Activated naive CD8-positive, alpha-beta T cell treated with anti-CD3 and anti-CD28 coated beads, Interleukin-2, amount 50 U/mL, for 16 hours (primary cell): Measurements from ENCODE around the gene KSR2.
"Not testable (repeated sequence)": the region's sequence is repeated elsewhere in the genome, so short reads cannot be mapped to it uniquely, and the experiment has no call there.

Experiments used
- DNase-seq: peaks from one replicate; pipeline ENCODE4 v3.0.0-alpha.2; 2020; ENCODE audit warnings: low read depth, low spot score

KSR2 gene

DNA sequence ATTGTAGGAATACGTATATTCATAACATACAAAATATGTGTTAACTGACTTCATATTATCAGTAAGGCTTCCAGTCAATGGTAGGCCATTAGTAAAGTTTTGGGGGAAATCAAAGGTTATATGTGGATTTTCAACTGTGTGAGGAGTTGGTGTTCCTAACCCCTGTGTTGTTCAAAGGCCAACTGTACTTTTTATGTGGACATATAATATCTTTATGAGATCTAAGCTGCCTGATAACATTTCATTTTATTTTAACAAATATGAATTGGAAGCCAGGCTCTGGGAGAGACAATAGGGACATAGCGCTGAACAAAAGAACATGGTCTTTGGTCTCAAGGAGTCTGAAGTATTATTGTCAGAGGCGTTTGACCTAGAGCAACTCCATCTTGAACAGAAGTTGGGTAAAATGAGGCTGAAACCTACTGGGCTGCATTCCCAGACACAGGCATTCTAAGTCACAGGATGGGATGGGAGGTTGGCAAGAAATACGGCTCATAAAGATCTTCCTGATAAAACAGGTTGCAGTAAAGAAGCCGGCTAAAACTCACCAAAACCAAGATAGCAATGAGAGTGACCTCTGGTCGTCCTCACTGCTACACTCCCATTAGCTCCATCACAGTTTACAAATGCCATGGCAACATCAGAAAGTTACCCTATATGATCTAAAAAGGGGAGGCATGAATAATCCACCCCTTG lies 147.2 kb downstream of the KSR2 start:
- no peak for DNase-seq

DNA sequence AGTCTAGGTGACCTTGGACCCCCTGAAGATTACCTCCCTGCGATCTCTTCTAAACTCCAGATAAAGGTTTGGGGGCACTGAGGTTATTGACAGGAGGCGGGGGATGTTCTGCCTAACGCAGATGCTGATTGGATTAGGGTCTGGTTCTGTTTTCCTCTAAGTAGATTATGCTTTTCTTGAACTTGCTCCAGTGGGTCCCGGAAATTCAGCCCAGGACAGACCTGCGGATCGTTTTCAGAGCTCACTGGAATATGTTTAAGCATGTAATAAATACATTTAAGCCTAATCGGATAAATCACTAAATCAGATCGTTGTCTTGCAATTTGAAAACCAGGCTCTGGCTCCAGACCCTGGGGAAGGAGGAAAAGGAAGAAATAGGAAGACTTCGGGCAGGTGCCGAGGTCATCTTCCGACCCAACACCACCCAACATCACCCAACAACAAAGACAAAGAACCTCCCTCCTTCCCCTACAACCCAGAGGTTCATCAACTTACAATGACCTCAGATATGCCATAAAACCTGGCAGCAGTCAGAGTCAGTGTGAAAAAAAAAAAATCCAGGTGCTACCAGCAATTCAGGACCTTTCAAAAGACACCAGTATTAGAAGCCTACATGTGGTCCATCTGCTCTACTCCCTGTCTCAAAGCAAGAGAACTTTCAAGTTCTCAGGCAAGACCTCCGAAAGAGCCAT lies 148.4 kb downstream of the KSR2 start:
- DNase-seq = no peak

DNA sequence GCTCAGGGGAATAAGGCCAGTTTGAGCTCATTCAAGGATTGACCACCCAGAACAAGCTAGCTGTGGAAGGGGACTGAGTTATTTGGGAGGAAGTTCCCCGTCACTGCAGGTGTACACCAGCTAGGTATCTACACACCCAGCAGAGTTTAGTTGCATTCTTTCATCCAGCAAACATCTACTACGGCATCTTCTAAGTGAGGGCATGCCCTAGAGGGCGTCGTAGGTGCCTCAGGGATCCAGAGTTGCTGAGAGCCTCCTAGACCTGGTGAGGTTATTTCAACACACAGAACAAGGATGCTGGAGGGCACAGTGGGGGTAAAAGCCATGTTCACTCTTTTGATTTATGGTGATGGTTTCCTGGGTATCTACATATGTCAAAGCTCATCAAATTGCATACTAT lies 149.6 kb downstream of the KSR2 start:
- no peak for DNase-seq

DNA sequence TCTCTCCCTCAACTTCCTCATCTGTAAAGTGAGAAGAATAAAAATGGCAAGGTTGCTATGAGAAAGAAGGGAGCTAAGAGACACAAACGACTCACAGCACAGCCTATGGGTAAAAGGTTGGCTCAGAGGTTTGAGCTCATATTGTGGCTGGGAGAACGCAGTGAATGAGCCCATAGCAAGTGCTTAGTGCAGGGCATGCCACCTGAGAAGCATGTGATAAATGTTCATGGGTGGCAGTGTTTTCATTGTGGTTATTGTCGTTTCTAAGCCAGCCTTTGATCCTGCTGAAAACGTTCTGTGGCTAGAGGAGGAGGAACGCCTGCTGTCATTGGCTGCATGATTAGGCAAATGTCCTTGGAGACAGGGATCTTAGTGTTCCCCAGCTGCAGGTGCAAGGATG lies 150.4 kb downstream of the KSR2 start:
- DNase-seq = no peak

DNA sequence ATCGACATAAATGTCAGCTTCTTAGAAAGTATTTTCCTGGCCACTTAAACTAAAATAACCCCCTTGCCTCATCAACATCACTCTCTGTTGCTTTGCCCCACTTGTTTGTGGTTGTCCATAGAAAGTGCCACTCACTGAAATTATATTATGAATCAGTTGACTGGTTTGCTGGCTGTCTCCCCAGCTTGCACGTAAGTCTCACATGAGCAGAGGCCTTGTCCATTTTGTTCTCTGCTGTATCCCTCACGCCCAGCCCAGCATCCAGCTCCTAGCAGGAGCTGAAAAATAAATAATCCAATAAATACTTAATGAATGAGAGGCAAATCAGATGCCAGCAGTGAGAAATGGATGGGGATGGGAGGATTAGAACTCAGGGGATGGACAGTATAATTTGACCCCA lies 159.3 kb downstream of the KSR2 start:
- no peak for DNase-seq

DNA sequence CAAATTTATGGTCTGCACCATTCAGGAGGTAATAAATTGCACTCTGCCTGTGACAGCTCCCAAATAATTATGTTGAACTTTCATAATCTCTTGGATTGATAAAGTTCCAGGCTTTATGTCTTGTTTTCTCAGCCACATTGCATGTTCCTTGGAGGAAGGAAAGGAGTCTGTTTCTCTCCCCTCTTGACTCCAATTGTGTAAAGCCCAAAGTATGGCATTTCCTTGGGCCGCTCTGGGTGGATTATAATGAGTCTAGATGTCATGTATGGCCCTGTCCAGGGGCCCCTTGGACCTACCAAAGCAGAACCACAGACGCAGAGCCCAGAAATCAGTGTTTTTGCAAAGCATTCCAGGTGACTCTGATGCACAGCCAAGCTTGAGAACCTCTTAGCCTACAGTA lies 160.8 kb downstream of the KSR2 start:
- DNase-seq = no peak

DNA sequence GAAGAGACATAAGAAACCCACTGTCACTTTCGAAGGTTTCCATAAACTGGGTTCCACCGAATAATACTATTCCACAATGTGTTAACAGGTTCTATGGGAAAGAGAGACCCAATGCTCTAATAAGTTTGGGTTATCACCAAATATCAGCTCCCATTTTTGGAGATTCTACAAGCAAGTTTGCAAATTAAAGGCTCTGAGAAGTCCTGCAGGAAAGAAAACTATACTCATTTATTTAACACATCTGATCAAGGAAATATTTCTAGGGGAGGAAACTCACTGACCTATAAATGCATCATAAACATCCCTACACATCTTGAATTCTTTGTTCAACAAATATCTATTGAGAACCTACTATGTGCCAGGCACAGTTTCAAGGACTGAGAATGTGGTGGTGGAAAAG lies 161.4 kb downstream of the KSR2 start:
- DNase-seq = no peak

DNA sequence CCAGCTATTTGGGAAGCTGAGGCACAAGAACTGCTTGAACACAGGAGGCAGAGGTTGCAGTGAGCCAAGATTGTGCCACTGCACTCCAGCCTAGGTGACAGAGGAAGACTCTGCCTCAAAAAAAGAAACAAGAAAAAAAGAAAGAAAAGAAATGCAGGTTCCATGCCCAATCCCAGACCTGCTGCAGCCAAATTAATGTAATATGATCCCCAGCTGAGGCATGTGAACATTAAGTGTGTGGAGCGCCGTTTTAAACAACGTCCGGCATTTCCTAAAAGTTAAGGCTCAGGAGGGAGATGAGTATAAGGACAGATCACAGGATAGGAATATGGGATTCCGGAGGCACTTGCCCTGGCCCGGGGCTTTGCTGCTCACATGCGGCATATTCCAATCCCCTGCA lies 162.9 kb downstream of the KSR2 start:
- DNase-seq = no peak

DNA sequence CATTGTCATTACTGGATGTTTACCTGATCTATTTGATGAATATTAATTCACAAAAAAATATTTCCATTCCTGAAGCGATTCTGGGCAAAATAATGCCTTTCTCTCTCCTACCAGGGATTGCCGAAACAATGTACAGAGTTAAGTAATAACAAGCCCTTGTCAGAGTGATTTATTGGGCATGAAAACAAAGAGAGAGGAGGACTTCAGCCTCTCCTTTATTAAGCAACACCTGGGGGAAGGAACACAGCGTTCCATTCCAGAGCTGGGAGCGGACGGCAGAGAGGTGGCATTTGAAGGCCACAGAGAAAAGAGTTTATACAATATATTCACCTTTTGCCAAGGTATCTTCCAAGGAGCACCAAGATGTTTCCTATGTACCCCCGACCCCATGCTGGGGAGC lies 165.8 kb downstream of the KSR2 start:
- DNase-seq = no peak

DNA sequence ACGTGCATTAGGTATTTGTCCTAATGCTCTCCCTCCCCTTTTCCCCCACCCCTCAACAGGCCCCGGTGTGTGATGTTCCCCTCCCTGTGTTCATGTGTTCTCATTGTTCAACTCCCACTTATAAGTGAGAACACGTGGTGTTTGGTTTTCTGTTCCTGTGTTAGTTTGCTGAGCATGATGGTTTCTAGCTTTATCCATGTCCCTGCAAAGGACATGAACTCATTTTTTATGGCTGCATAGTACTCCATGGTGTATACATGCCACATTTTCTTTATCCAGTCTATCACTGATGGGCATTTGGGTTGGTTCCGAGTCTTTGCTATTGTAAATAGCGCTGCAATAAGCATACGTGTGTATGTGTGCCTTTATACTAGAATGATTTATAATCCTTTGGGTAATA lies 168.1 kb downstream of the KSR2 start:
- not testable (repeated sequence) for DNase-seq

DNA sequence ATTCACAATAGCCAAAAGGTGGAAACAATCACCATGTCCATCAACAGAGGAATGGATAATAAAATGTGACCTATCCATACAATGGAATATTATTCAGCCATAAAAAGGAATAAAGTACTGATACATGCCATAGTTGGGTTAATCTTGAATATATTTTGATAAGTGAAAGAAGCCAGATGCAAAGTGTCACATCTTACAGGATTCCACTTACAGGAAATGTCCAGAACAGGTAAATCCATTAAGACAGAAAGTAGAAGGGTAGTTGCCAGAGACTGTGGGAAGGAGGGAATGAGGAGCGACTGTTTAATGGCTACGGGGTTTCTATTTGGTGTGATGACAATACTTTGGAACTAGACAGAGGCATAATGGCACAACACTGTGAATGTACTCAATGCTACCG lies 171.6 kb downstream of the KSR2 start:
- DNase-seq = no peak

DNA sequence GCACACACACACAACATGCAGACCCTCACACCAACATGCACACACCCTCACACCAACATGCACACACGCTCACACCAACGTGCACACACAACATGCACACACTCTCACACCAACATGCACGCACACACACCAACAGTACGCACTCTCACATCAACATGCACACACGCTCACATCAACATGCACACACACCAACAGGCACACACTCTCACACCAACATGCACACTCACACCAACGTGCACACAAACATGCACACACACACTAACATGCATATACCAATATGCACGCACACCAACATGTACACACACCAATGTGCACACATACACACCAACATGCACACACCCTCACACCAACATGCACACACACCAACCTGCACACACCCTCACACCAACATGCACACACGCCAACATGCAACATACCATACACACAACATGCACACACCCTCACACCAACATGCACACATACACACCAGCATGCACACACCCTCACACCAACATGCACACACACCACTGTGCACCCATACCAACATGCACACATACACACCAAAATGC lies 175.8 kb downstream of the KSR2 start:
- no peak for DNase-seq

DNA sequence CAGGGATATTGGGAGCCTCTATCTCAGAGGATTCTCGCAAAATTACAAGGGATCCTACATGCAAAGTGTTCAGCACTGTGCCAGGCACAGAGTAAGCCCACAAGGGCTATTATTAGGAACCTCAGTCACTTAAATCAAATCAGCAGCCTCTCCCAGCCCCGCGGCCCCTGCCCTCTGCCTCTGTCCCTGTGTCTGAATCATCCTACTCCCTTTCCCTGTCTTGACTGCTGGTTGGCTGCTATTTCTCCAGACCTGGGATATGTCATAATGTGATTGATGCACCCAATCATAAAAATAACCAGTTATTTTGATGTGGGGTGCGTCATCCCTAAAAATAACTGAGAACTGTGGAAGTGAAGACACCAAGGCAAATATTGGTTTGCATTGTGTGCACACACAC lies 176.3 kb downstream of the KSR2 start:
- DNase-seq = no peak

DNA sequence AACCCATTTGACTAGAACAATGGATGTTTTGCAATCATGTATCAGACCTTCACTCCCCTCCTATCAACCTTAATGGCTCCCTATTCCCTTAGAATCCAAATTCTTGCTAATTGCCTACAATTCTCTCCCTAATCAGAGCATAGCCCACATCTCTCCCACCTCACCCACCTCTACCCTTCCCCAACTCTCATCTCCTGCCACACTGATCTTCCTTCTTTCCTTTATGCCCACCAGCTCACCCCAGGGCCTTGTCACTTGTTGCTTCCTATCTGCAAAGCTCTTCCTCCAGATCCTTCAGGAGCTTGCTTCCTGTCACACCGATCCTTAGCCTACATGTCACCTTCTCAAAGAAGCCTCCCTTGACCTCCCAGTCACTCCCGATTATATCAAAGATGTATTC lies 177.8 kb downstream of the KSR2 start:
- no peak for DNase-seq

DNA sequence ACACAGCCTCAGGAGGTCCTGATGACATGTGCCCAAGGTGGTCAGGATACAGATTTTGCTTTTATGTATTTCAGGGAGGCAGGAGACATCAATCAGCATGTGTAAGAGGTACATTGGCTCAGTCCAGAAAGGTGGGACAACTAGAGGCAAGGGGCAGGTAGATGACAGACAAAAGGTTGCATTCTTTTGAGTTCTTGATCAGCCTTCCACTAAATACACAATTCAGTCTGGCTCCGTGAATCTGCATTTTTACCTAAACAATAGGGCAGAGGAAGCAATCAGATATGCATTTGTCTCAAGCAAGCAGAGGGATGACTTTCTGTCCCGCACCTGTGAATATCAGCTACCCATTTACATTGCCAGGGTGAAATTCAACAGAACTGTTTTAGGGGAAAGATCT lies 178.6 kb downstream of the KSR2 start:
- no peak for DNase-seq

DNA sequence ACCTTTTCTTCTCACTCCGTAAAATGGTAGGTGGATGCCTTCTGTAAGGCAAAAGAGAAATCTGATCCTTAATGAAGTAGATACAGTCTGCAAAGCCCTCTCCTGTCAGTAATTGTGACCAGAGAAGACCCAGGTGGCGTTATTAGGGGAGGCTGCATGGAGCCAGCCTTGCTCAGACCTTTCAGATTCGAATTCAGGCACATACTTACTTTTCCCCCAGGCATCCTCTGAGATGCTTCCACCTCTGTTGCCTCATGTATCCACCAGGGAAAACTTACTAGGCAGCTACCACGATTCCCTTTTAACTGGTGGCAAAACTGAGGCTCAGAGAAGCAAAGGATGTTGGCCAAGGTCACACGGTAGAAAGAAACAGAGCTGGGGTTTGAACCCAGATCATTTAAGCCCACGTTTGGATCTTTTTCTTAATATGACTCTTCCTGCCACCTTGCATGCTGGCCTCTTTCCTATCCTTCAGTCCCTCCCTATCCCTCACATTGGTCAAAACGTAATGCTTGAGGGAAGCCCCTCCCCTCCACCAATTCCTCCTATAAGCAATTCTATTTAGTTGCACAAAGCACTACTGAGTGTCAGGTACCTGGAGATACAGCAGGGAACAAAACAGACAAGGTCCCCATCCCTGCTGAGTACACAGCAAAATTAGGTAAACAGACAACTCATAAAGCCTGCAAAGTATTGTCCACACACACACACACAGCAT lies 179.4 kb downstream of the KSR2 start:
- no peak for DNase-seq

DNA sequence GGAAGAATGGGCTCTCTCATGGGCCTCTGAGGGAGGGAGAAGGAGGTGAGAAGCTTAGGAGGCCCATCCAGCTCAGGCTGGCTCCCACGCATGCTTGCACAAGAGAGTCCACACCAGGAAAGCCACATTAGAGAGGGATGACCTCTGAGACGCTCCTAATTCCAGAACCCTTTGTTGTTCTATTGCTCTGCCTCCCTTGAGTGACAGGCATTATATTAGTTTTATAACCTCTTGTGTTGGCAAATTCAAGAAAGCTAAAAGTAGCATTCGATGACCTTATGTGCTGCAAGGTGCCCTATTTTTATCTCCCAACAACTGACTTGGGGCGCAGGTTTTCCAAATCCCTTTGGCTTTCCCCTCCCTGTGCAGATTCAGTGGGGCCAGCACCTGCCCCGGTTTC lies 190.1 kb downstream of the KSR2 start:
- DNase-seq = no peak

DNA sequence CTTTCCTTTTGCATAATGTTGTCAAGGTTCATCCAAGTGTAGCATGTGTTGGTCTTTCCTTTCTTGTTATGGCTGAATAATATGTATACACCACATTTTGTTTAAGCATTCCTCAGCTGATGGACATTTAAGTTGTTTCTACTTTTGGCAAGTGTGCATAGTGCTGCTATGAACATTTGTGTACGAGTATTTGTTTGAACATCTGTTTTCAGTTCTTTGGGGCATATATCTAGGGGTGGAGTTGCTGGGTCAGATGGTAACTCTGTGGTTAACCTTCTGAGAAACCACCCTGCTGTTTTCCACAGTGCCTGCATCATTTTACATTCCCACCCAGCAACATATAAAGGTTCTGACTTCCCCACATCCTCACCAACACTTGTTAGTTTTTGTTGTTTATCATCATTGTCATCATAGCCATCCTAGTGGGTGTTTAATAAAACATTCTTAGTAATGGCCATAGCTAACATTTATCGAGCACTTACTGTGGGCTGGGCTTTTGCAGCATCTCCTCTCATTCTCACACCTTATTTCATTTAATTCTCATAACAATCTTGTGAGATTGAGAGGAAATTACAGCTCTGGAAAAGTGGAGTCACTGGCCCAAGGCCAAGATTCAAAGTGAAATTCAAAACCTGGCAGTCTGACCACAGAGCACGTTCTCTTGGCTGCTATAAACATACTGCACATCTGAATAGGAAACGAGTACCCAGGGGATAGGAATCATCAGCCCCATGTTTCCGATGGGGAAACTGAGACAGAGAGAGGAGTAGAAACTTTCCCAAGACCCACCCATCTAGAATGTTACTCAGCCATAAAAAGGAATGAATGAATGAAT lies 193.6 kb downstream of the KSR2 start:
- DNase-seq = no peak

DNA sequence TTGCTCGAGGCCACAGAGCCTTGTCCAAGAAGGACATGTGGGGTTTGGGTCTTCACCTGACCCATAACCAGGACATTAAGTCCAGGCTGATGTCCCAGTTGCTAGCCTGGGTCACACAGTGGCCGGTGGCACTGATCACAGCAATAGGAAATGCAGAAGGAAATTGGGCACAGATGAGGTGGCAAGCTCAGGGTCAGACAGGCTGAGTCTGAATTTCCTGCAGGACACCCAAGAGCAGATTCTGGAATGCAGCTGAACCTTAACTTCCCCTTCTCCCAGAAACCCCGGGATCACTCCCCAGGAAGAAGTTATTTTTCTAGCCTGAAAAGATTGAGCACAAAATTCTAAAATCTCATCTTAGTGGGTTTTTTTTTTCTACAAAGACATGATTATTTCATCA lies 199.9 kb downstream of the KSR2 start:
- DNase-seq = no peak

DNA sequence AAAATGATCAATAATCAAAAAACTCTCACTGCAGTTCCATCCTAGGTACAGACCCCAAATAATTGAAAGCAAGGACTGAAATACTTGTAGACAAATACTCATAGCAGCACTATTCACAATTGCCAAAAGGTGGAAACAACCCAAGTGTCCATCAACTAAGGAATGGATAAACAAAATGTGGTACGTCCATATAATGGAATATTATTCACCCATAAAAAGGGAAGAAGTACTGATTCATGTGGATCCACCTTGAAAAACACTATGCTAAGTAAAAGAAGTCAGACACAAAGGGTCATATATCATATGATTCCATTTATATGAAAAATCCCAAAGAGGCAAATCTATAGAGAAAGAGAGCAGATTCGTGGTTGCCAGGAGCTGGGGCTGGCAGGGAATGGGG lies 202.8 kb downstream of the KSR2 start:
- no peak for DNase-seq

DNA sequence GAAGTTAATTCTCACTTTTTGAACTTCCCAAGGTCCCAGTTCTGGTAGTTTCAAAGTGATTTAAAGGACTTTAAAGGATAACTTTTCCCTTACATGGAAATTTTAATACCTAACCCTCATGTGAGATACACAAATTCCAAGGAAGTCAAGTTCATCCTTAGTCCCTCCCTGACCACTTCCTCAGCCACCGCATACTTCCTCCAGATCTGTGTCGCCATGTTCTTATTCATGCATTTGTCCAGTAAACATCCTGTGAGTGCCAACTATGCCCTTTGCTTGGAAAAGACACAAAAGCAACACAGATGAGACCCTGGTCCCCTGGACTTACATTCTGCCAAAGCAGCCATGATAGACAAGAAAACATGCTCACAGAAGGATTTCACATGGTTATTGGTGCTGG lies 206.6 kb downstream of the KSR2 start:
- DNase-seq = no peak
